CD4-positive, alpha-beta T cell treated with Interleukin-2 at 100 ng/mL for 4 hours (primary cell): Measurements from ENCODE around the gene OLFML2A.

Source experiments
- DNase-seq: peaks from one replicate; pipeline ENCODE4 v3.0.0-alpha.2; 2020; ENCODE audit warnings: low spot score

Gene OLFML2A

DNA sequence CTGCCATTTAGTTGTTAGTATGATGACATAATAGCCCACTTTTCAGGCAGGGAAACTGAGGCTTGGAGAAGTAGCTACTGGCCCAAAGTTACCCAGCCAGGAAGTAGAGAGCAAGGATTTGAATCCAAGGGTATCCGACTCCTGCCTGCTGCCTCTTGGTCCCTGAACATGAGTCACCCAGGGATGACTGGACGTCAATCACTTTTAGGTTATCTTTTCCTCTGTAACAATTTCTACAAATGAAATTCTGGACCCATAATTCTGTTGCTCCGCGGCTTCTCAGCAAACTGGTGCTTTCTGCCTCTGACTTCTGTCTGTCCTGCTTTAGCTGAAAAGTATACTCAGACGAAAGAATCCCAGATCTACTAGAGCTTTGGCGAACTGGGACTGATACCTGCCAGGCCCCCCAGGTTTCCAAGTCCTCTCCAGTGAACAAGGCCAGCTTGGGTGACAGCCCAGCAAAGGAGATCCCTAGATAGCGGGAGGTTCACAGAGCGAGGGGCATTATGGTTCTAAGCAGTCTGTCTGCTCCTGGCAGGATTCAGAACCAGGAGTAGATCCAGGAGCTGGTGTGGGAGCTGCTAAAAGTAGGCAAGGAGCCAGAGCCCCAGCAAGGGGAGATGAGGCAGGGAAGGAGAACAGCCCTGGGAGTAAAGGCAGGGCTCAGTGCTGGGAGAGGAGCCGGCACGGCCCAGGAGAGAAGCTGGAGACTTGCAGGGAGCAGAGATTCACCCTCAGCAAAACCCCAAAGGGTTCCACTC, 20.6 kb downstream of the OLFML2A start:
- DNase-seq, result no peak

DNA sequence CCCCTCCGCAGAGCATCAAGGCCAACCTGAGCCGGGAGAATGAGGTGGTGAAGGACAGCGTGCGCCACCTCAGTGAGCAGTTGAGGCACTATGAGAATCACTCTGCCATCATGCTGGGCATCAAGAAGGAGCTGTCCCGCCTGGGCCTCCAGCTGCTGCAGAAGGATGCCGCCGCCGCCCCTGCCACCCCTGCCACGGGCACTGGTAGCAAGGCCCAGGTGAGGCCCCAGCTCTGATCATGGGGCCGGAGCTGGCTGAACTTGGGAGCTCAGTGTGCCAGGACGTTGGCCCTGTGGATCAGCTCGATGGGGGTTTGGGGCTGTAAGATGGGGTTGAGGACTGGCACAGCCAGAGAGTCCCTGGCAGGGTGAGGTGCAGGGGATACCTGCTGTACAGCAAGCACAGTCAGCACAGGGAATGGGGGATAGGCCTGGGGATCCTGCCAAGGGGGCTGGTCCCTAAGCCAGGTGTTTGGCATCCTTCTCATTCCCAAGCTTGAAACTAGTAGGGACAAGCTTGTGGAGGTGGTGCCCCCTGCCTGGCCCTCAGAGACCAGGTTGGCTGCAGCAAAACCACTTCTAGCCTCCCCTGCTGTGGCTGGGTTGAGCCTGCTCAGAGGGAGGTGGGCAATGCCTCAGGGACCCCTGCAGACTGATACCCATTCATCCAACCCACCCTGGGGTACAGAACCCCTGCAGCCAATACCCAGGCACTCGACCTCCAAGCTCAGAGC, 22.5 kb downstream of the OLFML2A start:
- no peak for DNase-seq

DNA sequence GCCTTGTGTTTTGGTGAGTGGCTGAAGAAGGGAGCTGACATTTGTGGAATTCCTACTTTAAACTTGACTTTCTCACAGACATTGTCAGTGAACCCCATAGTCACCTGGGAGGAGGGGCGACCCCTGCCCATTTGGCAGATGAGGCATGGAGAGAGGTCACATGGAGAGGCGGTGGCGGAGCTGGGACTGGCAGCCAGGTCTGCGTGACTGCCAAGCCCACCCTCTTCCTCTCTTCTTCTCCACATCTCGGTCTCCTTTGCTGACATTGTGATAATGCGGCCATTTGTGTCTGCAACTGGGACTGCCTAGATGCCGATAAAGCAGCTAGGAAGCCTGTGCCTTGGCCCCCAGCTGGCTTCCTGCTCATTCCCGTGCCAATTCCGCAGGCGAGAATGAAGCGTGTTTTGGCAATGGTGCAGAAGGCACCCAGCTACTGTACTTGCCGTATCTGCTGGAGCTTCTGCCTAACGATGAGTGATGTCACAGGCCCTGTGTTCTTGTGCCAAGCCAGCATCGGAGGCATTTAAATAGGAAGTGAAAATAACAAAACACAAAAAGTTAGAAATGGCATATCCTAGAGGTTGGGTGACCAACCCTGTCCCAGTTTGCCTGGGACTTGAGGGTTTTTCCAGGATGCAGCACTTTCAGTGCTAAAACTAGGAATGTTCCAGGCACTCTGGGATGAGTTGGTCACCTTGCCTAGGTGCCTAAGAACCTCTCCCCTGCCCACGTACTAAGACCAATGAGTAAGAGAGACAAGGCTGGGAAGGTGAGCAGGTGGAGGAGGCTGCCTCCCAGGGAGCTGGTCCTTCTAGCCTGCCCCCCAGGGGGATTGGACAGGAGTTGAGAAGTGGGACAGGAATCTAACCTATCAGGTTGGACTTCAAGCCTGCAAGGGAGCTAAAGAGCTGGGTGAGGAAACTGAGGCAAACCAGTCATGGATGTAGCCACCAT, 23.6 kb downstream of the OLFML2A start:
- DNase-seq, result no peak

DNA sequence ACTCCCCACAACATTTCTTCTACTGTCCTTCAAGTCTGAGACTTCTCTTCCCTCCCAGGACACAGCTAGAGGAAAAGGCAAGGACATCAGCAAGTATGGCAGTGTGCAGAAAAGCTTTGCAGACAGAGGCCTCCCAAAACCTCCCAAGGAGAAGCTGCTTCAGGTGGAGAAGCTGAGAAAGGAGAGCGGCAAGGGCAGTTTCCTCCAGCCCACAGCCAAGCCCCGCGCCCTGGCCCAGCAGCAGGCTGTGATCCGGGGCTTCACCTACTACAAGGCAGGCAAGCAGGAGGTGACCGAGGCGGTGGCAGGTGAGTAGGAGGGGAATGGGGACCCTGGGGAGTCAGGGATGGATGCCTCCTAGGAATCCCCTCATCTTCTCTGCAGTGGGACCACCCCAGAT, 24.4 kb downstream of the OLFML2A start:
- DNase-seq, result no peak

DNA sequence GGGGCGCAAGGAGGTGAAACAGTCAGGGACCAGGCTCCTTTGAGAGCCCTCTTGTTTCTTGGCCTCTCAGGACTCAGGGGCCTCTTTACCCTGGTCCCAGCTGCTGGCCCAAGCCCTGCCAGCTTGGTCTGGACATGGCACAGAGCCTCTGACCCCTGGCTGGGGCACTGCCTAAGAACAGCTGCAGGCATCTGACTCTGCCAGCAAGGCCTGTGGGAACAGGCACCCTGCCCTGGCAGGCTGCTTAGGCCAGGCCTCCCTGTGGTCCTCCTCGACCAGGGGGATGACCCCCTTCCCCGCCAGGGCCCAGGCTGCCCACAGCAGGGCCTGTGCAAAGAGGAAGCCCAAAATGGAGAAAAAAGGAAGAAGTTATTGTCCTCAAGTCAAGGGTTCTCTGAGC, 25.5 kb downstream of the OLFML2A start:
- no peak for DNase-seq

DNA sequence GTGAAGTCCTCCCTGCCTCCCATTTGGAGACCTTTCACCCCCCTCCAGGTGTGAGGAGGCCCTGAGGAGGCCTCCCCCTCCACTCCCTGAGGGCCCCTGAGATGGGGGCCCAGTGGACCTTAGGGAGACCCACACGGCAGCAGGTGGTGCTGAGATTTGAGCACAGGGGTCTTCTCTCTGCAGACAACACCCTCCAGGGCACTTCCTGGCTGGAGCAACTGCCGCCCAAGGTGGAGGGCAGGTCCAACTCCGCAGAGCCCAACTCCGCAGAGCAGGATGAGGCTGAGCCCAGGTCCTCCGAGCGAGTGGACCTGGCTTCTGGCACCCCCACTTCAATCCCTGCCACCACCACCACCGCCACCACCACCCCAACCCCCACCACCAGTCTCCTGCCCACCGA, 27.0 kb downstream of the OLFML2A start:
- DNase-seq, result no peak

DNA sequence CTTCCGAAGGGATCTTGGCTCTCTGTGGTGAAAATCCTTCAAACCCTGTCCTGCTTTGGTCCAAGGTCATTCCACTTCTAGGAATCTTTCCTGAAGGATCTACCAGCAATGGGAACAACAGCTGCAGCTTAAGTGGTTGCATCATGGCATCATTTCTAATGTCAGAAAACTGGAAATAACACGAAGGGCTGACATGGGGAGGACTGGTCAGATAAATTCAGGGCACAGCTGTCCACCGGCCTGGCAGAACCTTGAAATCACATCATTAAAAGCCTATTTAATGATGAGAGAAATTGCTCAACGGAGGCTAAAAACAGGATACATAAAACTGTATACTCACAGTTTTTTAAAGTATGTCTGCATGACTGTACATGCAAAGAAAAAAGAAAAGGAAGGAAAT, 28.3 kb downstream of the OLFML2A start:
- DNase-seq, result no peak

DNA sequence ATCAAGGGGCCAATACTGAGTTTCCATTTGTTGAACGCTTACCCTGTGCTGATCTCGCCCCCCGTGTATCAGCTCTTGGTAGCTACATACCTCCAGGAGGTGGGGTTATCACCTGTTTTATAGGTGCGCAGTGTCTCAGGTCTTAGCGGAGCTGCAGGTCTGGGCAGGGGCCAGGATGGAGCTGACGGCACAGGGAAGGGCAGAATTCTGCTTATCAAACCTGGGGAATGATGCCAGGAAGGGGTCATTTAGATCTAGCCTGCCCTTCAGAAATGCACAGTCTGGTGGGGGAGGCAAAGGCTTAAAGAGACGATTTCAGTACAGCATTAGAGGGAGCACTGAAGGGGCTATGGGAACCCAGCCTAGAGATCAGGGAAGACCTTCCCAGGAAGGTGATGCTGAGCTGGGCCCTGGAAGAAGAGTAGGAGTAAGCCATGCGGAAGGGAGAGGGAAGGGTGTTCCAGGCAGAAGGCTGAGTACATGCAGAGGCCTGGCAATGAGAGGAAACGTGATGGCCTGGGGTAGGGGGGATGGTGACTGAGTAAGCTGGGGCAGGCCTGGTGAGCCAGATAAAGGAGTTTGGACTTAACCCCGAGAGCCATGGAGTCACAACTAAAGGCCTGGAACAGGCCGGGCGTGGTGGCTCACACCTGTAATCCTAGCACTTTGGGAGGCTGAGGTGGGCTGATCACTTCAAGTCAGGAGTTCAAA, 31.5 kb downstream of the OLFML2A start:
- DNase-seq, result no peak

DNA sequence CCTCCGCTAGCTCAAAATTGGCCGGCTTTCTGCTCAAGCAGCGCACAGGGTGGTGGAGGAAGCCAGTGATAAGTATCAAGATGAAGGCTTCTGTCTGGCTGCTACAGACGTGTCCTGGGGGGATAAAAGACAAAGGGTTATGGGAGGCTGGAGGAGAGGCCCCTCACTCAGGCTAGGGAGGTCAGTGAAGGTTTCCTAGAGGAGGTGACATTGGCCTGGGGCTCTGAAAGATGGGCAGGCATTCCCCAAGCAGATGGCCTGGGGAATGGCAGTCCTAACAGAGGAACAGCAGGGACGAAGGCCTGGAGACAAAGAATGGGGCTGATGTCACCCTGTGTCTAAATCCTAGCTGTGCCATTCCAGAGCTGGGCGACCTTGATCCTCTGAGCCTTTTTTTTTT, 32.3 kb downstream of the OLFML2A start:
- DNase-seq, result no peak

DNA sequence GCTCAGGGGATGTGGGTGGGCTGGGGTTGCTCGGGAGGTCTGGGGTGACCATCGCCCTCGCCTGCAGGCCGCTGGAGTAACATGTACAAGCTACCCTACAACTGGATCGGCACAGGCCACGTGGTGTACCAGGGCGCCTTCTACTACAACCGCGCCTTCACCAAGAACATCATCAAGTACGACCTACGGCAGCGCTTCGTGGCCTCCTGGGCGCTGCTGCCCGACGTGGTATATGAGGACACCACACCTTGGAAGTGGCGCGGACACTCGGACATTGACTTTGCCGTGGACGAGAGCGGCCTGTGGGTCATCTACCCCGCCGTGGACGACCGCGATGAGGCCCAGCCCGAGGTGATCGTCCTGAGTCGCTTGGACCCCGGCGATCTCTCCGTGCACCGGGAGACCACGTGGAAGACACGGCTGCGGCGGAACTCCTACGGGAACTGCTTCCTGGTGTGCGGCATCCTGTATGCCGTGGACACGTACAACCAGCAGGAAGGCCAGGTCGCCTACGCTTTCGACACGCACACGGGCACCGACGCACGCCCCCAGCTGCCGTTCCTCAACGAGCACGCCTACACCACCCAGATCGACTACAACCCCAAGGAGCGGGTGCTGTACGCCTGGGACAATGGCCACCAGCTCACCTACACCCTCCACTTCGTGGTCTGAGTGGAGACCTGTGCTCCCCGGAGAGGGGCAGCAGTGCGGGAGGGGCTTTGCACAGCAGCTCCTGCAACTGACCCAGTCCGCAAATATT, 33.0 kb downstream of the OLFML2A start:
- DNase-seq, result no peak

DNA sequence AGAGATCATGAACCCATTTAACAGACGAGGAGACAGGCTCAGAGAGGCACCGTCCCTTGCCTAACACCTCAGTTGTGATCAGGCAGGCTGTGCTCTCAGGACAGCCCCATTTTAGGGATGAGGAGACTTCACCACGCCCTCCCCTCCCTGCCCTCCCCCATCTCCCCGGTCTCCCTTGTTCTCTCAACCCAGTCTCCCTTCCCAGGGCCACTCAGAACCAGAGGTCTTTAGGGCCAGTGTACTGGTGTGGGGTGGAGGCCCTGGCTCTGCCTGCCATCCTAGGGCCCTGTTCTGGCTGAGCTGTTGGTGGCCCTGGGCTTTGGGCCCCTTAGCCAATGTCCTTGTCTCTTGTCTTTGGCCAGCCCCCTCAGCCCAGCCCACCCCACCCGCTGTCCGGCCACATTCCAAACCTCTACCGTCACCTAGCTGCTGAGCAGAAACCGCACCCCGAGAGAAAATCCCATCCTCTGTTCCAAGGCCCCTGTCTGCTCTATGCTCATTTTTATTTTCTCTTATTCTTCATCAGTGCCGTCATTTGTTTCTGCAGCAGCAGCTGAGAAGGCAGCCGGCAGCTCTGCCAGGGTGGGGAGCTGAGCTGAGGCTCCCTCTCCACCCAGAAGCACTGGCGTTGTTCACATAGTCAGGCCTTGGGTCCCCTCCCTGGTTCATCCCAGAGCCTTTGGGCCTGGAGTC, 33.9 kb downstream of the OLFML2A start:
- no peak for DNase-seq

DNA sequence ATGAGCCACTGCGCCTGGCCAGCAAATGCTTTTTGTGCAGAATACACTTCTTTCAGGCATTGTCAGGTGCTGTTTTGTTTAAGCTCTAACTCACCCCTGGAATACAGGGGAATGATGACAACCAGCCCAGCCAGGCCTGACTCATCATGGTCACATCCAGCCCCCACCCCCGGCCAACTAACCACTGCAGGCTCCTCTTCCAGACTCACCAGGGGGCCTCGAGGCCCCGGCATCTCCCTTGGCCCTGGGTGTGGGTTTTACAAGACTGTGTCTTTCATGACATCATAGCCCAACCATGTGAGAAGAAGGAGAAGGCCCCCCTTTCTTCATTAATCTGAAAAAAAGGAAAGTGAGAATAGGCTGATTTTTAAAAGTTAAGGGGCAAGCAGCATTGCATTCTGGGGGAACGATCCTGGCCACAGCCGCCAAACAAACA, 35.5 kb downstream of the OLFML2A start:
- DNase-seq, result no peak

DNA sequence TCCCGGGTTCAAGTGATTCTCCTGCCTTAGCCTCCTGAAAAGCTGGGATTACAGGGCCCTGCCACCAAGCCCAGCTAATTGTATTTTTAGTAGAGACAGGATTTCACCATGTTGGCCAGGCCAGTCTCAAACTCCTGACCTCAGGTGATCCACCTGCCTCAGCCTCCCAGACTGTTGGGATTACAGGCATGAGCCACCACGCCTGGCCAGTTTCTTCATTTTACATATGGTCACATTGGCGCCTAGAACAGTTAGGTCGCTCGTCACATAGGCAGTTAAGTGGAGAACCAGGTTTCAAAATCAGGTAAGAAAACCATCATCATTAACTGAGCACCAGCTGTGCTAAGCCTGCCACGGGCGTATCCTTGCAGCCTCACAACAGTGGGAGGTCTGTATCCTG, 36.1 kb downstream of the OLFML2A start:
- DNase-seq, result no peak

DNA sequence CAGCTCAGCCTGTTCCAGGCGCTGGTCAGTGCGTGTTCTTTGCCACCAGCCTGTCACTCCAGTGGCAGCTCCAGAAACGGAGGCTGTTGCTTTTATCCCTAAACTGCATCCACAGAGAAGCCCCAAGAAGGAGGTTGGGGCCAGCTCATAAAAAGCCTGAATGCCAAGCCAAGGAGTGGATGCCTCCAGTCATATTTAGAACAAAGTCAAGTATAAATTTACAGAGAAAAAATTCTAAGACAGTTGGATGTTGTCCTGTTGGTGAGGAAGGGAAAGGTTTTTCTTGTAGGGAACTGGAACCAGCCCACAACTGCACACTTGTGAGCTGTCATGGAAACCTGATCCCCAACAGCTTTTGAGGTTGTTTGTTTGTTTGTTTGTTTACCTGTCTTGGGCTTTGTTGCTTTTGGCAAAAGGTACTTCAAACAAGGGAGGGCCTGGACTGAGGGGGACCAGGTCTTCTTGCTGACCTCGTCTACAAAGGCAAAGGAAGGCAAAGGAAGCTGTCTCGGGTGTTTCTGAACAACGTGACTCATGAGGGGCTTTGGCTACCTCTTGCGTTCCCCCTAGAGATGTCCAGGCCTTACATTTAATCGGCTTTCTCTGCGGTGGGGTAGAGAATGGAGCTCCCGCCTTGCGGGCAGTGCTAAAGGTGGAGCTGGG, 36.7 kb downstream of the OLFML2A start:
- no peak for DNase-seq

DNA sequence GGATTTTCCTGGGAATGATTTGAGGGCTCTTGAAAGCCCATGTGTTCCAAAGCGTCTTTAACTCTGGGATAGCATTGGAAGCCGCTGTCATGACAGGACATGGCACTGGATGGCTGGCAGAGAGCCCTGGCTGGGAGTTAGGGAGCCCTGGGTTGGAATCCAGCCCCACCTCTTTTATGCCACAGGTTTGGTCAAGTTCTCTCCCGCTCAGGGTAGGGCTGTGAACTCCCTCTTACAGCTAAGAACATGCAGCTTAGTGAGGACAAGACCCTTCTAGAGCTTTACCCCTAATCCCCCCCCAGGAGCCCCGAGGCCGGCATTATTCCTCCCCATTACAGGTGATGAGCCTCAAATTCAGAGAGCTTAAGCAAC, 37.2 kb downstream of the OLFML2A start:
- DNase-seq, result no peak

DNA sequence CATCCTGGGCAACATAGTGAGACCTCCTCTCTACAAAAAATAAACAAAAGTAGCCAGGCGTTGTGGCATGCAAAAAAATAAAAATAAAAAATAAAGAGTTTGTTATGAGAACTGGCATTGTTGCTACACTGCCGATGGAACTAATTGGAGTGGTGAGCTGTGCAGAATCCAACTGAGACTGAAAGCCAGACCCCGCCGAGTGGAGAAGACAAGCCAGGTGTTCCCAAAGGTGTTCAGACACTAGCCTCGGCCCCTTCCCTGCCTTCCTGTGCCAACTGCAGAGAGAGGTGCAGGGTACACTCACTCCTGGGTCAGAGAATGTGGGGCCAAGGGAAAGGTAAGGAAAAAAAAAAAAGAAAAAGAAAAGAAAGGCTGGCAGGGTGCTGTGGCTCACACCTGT, 38.7 kb downstream of the OLFML2A start:
- no peak for DNase-seq

DNA sequence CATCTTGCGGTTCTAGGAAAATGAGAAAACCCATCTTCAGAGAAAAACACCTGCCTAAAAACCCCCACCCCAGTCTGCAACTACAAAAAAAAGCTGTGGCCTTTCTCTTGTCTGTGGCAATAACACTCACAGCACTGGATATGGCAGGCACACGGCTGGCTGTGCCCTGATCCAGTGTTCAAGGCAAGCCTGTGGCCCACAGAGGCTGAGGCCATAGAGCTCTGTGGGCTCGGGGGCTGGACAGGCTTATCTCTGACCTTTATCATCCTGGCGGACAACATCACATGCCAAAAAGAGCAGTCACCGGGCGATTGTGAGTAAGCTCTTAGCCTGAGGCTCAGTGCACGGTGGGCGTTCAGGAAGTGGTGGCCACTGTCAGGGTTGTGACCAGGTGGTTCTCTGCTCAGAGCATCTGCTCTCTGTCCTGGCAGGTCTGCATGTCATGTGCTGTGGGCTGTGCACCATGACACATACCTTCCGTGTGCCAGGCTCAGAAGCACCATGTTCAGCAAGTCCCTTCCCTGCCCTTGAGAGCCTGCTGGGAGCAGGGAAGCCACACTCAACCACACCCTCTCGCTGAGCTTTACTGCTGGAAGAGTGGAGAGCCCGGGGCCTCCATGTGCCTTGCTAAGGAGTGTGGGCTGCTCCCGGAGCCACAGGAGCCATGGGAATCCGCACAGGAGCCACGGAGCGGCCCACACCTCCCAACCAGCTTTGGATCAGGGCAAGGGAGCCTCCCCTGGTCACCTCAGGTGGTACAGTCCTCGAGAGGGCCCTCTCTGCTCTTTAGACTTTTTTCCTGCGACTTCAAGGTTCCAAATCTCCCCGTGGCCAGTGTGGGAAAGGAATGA, 41.7 kb downstream of the OLFML2A start:
- no peak for DNase-seq

DNA sequence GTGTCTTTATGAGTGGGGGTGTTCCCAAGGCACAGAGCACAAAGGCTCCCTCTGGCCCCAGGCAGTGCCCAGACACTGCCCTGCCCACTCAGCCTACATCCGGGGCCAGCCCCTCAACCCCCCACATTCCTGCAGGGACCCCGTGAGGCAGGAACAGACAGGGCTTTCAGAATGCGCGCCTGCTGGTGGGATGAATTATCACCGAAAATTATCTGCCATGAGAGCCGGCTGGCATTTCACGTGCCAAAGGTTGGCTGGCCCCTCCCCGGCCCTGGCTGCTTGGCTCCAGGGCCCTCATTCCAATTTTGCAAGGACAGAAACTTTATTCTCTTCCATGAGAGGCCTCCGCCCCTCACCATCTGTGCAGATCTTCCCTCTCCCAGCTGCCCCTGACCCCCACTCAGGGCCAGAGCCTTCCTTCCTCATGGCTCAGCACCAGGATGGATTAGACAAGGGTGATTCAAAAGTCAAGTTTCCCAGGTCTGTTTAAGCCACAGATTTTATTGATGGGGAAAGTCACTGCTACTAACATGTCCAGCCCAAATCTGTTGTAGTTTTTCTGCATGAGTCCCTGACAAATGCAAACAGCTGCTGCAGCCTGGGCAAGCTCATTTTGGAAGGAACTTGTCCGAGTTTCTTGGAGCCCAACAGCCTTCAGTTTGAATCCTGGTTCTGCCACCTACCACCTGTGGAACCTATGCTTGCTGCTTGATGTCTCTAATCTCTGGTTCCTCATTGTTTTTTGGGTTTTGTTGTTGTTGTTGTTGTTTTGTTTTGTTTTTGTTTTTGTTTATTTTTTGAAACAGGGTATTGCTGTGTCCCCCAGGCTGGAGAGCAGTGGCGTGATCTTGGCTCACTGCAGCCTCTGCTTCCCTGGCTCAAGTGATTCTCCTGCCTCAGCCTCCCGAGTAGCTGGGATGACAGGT, 44.0 kb downstream of the OLFML2A start:
- DNase-seq, result no peak
